Body of pancreas (tissue), 4 donors: ENCODE data around the gene CYP4F3. TPM values are rescaled to one million over a fixed set of nuclear protein-coding genes. Genes with fewer than 3 reads are reported as not detected.

Experiments used
- ATAC-seq: fragments of 150-250 bp; one replicate; pipeline ENCODE4 v1.9.1; 2016
- DNase-seq, 4 donors: peaks; one replicate each; pipeline ENCODE4 v3.0.0-alpha.2; 2019
- H3K27ac ChIP-seq, 4 donors: fragments of 200-600 bp; sonication (generic); 1 replicate in 3 of 4; 2 replicates in 1 of 4; pipeline versions ENCODE4 v1.5.1 to v1.6.1; 2016 to 2019; ENCODE audit warnings: mild to moderate bottlenecking in 1 of 4, mixed read lengths in 1 of 4, moderate library complexity in 1 of 4
- H3K27me3 ChIP-seq, 2 donors: fragments of 200-600 bp; sonication (generic); one replicate each; pipeline ENCODE4 v1.6.0; 2016; ENCODE audit warnings: mild to moderate bottlenecking in 1 of 2
- H3K36me3 ChIP-seq, 2 donors: fragments of 200-600 bp; sonication (generic); replicated peaks in 1 of 2; 2 replicates each; pipeline ENCODE4 v1.5.1; 2016; ENCODE audit warnings: low read depth in 2 of 2; ENCODE audit not compliant: insufficient read depth in 1 of 2
- H3K4me1 ChIP-seq: fragments of 200-600 bp; sonication (generic); one replicate; pipeline ENCODE4 v1.6.0; 2016
- H3K4me3 ChIP-seq, 2 donors: fragments of 200-600 bp; sonication (generic); 1 replicate in 1 of 2; 2 replicates in 1 of 2; pipeline ENCODE4 v1.5.1; 2016 to 2019
- H3K9me3 ChIP-seq, 3 donors: fragments of 200-600 bp; sonication (generic); 1 replicate in 2 of 3; 2 replicates in 1 of 3; pipeline ENCODE4 v1.5.1; 2016
- CTCF ChIP-seq, 7 experiments: fragments of 450-650 bp in 4 of 7; fragments of 200-600 bp in 3 of 7; sonication (generic) in 3 of 7; IDR thresholded peaks; one replicate each; pipeline ENCODE4 v1.5.1; 2016 to 2019; ENCODE audit warnings: antibody characterized with exemption in 7 of 7
- POLR2A ChIP-seq, 3 donors: fragments of 450-650 bp; IDR thresholded peaks; one replicate each; pipeline ENCODE4 v1.6.1; 2016; ENCODE audit warnings: antibody characterized with exemption in 3 of 3, mild to moderate bottlenecking in 2 of 3
- WGBS, 2 donors: methylation state at CpG; one replicate each; pipeline ENCODE4 v1.1.5; 2017; 5-methylcytosine and 5-hydroxymethylcytosine counted together
- intact Hi-C: fragments of 100-400 bp; cut with DNase I; formaldehyde crosslinking; loops from one replicate; pipeline ENCODE4 v1.15.1; 2023
- total RNA-seq, 2 donors: library from RNA; depleted of rRNA; stranded (reverse); fragments of >200 nt; gene quantifications; one replicate each; pipeline ENCODE4 v1.1.0, GENCODE V29; 2016

Gene CYP4F3
- total RNA-seq, 2 donors from 2014 or later = 0.33 to 2.6 TPM

GRCh38 chr19:15616183-15616582 lies 24.5 kb upstream of the CYP4F3 start:
- Histone ChIP-seq H3K4me1 (no peaks in the 10 kb centered on the region), H3K27me3 (no peaks in the 10 kb centered on the region), H3K27ac (no peak overlapping the region), H3K4me3 (no peak overlapping the region), H3K9me3 (no peaks in the 10 kb centered on the region), H3K36me3 (no peaks in the 10 kb centered on the region)
- 74 to 76% methylated on average over 4 of the region's 4 CpGs for WGBS, 2 donors
- intact Hi-C loops = no loop called here
- no peak for DNase-seq
- no peak for TF ChIP-seq POLR2A (IDR thresholded peaks at IDR 0.05)
- TF ChIP-seq CTCF (IDR thresholded peaks at IDR 0.05) = no peak
- no peak for ATAC-seq

- H3K36me3 ChIP-seq = no peaks in the 10 kb centered on the region
- TF ChIP-seq POLR2A (IDR thresholded peaks at IDR 0.05) = no peak
- TF ChIP-seq CTCF (IDR thresholded peaks at IDR 0.05) = no peak
- H3K4me3 ChIP-seq = no peak overlapping the region
- intact Hi-C loops = no loop called here
- WGBS, 2 donors = 42 to 47% methylated on average over 7 of the region's 7 CpGs
- no peaks in the 10 kb centered on the region for H3K9me3 ChIP-seq
- no peak overlapping the region for H3K27ac ChIP-seq
- no peak for DNase-seq
- ATAC-seq = no peak
- H3K27me3 ChIP-seq = no peaks in the 10 kb centered on the region
- no peaks in the 10 kb centered on the region for H3K4me1 ChIP-seq
Observed at GRCh38 chr19:15616627-15617270, 23.9 kb upstream of the CYP4F3 start.

GRCh38 chr19:15618321-15618720 lies 22.4 kb upstream of the CYP4F3 start:
- TF ChIP-seq POLR2A (IDR thresholded peaks at IDR 0.05) (no peak), CTCF (IDR thresholded peaks at IDR 0.05) (no peak)
- Histone ChIP-seq H3K36me3 (no peaks in the 10 kb centered on the region), H3K27ac (no peak overlapping the region), H3K4me1 (no peaks in the 10 kb centered on the region), H3K27me3 (no peaks in the 10 kb centered on the region), H3K9me3 (no peaks in the 10 kb centered on the region), H3K4me3 (no peak overlapping the region)
- no peak for DNase-seq
- intact Hi-C loops = no loop called here
- WGBS, 2 donors = 50 to 60% methylated on average over 5 of the region's 5 CpGs
- ATAC-seq = no peak

- H3K27me3 ChIP-seq = no peaks in the 10 kb centered on the region
- H3K9me3 ChIP-seq = no peaks in the 10 kb centered on the region
- TF ChIP-seq POLR2A (IDR thresholded peaks at IDR 0.05) = no peak
- TF ChIP-seq CTCF (IDR thresholded peaks at IDR 0.05) = no peak
- no peaks in the 10 kb centered on the region for H3K4me1 ChIP-seq
- 46 to 56% methylated on average over 1 of the region's 1 CpG for WGBS, 2 donors
- no peaks in the 10 kb centered on the region for H3K36me3 ChIP-seq
- intact Hi-C loops = no loop called here
- no peak overlapping the region for H3K27ac ChIP-seq
- no peak overlapping the region for H3K4me3 ChIP-seq
- DNase-seq (no peak), ATAC-seq (no peak)
Observed at GRCh38 chr19:15621801-15622200, 18.9 kb upstream of the CYP4F3 start.

- Histone ChIP-seq H3K9me3 (no peaks in the 10 kb centered on the region), H3K36me3 (no peaks in the 10 kb centered on the region), H3K4me1 (no peaks in the 10 kb centered on the region), H3K27me3 (no peaks in the 10 kb centered on the region), H3K27ac (no peak overlapping the region), H3K4me3 (no peak overlapping the region)
- intact Hi-C loops = no loop called here
- WGBS, 2 donors = 34 to 51% methylated on average over 8 to 11 of the region's 11 CpGs
- DNase-seq (no peak), ATAC-seq (no peak)
- TF ChIP-seq CTCF (IDR thresholded peaks at IDR 0.05) (no peak), POLR2A (IDR thresholded peaks at IDR 0.05) (no peak)
Observed at GRCh38 chr19:15622991-15623390, 17.7 kb upstream of the CYP4F3 start.
